ENCODE data around the gene DGKD.

DNA sequence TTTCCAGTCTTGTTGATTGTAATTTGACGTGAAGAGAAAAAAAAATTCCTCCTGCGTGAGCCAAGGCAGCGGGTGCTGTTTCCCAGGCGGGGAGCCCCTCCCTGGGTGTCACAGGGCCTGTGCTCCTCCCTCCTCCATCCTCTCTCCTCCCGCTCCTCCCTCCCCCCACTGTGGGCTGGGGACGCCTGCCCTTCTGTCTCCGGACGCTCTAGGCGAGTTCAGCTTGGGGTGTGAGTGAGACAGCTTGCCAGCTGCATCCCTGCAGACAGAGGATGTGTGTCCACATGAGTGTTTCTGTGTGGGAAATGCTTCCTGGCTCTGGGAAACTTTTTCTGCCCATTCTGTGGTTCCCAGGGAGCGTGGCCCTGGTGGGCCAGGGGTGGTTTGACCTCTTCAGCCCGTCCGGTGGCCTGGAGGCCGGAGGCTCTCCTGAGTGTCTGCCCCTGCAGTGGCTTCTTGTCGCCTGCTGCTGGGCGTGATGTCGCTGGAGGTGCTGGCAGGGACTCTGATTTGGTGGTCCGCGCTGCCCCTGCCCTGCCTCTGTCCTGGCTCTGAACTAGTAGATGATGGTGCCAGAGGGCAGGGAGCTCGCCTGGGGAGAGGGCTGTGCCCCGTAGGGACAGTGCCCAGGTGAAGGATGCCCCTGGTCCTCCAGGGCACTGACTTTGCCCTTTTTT, 115.9 kb downstream of the DGKD start:
- TF ChIP-seq, protein P1, sequence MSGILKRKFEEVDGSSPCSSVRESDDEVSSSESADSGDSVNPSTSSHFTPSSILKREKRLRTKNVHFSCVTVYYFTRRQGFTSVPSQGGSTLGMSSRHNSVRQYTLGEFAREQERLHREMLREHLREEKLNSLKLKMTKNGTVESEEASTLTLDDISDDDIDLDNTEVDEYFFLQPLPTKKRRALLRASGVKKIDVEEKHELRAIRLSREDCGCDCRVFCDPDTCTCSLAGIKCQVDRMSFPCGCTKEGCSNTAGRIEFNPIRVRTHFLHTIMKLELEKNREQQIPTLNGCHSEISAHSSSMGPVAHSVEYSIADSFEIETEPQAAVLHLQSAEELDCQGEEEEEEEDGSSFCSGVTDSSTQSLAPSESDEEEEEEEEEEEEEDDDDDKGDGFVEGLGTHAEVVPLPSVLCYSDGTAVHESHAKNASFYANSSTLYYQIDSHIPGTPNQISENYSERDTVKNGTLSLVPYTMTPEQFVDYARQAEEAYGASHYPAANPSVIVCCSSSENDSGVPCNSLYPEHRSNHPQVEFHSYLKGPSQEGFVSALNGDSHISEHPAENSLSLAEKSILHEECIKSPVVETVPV (CRISPR knock-in tag; IDR thresholded peaks at IDR 0.05) = no peak
- TF ChIP-seq ZFP3 (CRISPR knock-in tag; IDR thresholded peaks at IDR 0.05) = no peak
- no peak for TF ChIP-seq SNAI2 (CRISPR knock-in tag; IDR thresholded peaks at IDR 0.05)
- TF ChIP-seq ESRRG (CRISPR knock-in tag; IDR thresholded peaks at IDR 0.05) = no peak
- no peak for TF ChIP-seq ARNTL (CRISPR knock-in tag; IDR thresholded peaks at IDR 0.05; ENCODE audit: borderline replicate concordance, low read depth)
- TF ChIP-seq, protein P2, sequence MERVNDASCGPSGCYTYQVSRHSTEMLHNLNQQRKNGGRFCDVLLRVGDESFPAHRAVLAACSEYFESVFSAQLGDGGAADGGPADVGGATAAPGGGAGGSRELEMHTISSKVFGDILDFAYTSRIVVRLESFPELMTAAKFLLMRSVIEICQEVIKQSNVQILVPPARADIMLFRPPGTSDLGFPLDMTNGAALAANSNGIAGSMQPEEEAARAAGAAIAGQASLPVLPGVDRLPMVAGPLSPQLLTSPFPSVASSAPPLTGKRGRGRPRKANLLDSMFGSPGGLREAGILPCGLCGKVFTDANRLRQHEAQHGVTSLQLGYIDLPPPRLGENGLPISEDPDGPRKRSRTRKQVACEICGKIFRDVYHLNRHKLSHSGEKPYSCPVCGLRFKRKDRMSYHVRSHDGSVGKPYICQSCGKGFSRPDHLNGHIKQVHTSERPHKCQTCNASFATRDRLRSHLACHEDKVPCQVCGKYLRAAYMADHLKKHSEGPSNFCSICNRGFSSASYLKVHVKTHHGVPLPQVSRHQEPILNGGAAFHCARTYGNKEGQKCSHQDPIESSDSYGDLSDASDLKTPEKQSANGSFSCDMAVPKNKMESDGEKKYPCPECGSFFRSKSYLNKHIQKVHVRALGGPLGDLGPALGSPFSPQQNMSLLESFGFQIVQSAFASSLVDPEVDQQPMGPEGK (CRISPR knock-in tag; IDR thresholded peaks at IDR 0.05; ENCODE audit: borderline replicate concordance) = no peak
- no peak for TF ChIP-seq PPARA (CRISPR knock-in tag; IDR thresholded peaks at IDR 0.05; ENCODE audit: borderline replicate concordance)
- TF ChIP-seq TCF4 (CRISPR knock-in tag; IDR thresholded peaks at IDR 0.05; ENCODE audit: borderline replicate concordance) = no peak
- TF ChIP-seq RARB (CRISPR knock-in tag; IDR thresholded peaks at IDR 0.05) = no peak
- TF ChIP-seq TOX (CRISPR knock-in tag; IDR thresholded peaks at IDR 0.05; ENCODE audit: borderline replicate concordance) = no peak
- no peak for TF ChIP-seq GLIS3 (CRISPR knock-in tag; IDR thresholded peaks at IDR 0.05)
- TF ChIP-seq ISL1 (CRISPR knock-in tag; IDR thresholded peaks at IDR 0.05) = no peak

Data from SK-N-SH treated with all-trans-retinoic acid at 6 μM for 48 hours (cell line).